K562 (cell line): ENCODE data around the gene MYBPH.

Experiments
- CHD1 ChIP-seq: fragments of 200-600 bp; sonication (generic); IDR thresholded peaks from one replicate; pipeline ENCODE4 v1.6.1; 2012; ENCODE audit warnings: mild to moderate bottlenecking, moderate library complexity, low read length, inconsistent platforms
- CTCF ChIP-seq, 3 experiments: IDR thresholded peaks in 2 of 3; conservative IDR thresholded peaks in 1 of 3; 2 replicates each; pipeline ENCODE4 v1.5.1; 2011 to 2012; ENCODE audit warnings: low read length in 3 of 3, mild to moderate bottlenecking in 3 of 3, control low read depth in 2 of 3, improper control_type of control experiment in 1 of 3, inconsistent platforms in 1 of 3, low read depth in 1 of 3, mixed read lengths in 1 of 3, moderate library complexity in 1 of 3; ENCODE audit not compliant: insufficient read depth in 2 of 3
- E4F1 ChIP-seq: fragments of 250-450 bp; sonication (Bioruptor Pico); IDR thresholded peaks from 2 replicates; pipeline ENCODE4 v1.5.0; 2021; ENCODE audit warnings: mild to moderate bottlenecking, borderline replicate concordance
- FOXP4 ChIP-seq: sonication (generic); formaldehyde crosslinking; IDR thresholded peaks from 2 replicates; pipeline ENCODE4 v1.8.0; 2022; ENCODE audit warnings: mild to moderate bottlenecking, missing genetic modification reagents, borderline replicate concordance
- SIRT6 ChIP-seq: IDR thresholded peaks from one replicate; pipeline ENCODE4 v1.6.1; 2012; ENCODE audit warnings: low read depth, mild to moderate bottlenecking, control low read depth, inconsistent platforms, low read length, moderate library complexity
- SMC3 ChIP-seq: conservative IDR thresholded peaks from 2 replicates; pipeline ENCODE4 v1.6.1; 2011; ENCODE audit warnings: low read depth, low read length, improper control_type of control experiment; ENCODE audit not compliant: insufficient read depth
- YY1 ChIP-seq, 3 experiments: IDR thresholded peaks; 2 replicates each; pipeline ENCODE4 v1.6.1; 2011; ENCODE audit warnings: low read length in 2 of 3, mild to moderate bottlenecking in 2 of 3, moderate library complexity in 2 of 3, borderline replicate concordance in 1 of 3, control low read depth in 1 of 3, low read depth in 1 of 3; ENCODE audit not compliant: insufficient read depth in 3 of 3, insufficient replicate concordance in 2 of 3, control insufficient read depth in 1 of 3, insufficient read length in 1 of 3; ENCODE audit errors: extremely low read depth in 1 of 3
- ZFP36 ChIP-seq: fragments of 150-350 bp; IDR thresholded peaks from 2 replicates; pipeline ENCODE4 v1.6.1; 2018; ENCODE audit warnings: low read length, low read depth; ENCODE audit not compliant: partially characterized antibody
- ZNF311 ChIP-seq: fragments of 250-450 bp; sonication (Bioruptor Pico); IDR thresholded peaks from 2 replicates; pipeline ENCODE4 v1.4.0; 2020; ENCODE audit warnings: mild to moderate bottlenecking, moderate library complexity

GRCh38 chr1:203145321-203146041 lies 30.1 kb downstream of the MYBPH start:
- no peak for TF ChIP-seq SMC3
- no peak for TF ChIP-seq CTCF (IDR thresholded peaks at IDR 0.05 in 2 of 3, conservative IDR thresholded peaks at IDR 0.05 in 1 of 3; ENCODE audit: insufficient read depth in 2 of 3, low read depth in 1 of 3, low read length in 3 of 3)
- TF ChIP-seq YY1 (IDR thresholded peaks at IDR 0.05; ENCODE audit: borderline replicate concordance in 1 of 3, control insufficient read depth in 1 of 3, extremely low read depth in 1 of 3, insufficient read depth in 3 of 3, insufficient read length in 1 of 3, insufficient replicate concordance in 2 of 3, low read depth in 1 of 3, low read length in 2 of 3), result no peak
- no peak for TF ChIP-seq SIRT6
- no peak for TF ChIP-seq CHD1
- TF ChIP-seq ZFP36, result no peak
- TF ChIP-seq FOXP4, result no peak
- no peak for TF ChIP-seq ZNF311
- TF ChIP-seq E4F1, result no peak
